Activated T-helper 1 cell treated with anti-CD3 and anti-CD28 coated beads, Interleukin-12 subunit alpha, Interleukin-12 subunit beta, Interleukin-2, Interleukin-4 antibody, amounts not matched to agents 30 ng/mL and 10 ng/mL and 1 ng/mL, durations not matched to agents 14 hours and 24 hours and 36 hours (primary cell): ENCODE results near the gene PHETA1. TPM values are rescaled to one million over a fixed set of nuclear protein-coding genes. Genes with fewer than 3 reads are reported as not detected.
"Not testable (repeated sequence)": the region's sequence is repeated elsewhere in the genome, so short reads cannot be mapped to it uniquely, and the experiment has no call there.

Experiments
- DNase-seq: peaks from one replicate; pipeline ENCODE4 v3.0.0; 2021; ENCODE audit warnings: low spot score
- H3K27ac Mint-ChIP-seq: one replicate; pipeline ENCODE4 v1.8.0; 2021; ENCODE audit warnings: mild to moderate bottlenecking, mixed read lengths
- H3K27me3 Mint-ChIP-seq: one replicate; pipeline ENCODE4 v1.8.0; 2022; ENCODE audit warnings: mild to moderate bottlenecking, moderate library complexity, mixed read lengths; ENCODE audit not compliant: insufficient read depth
- H3K36me3 Mint-ChIP-seq: one replicate; pipeline ENCODE4 v1.8.0; 2021; ENCODE audit warnings: low read depth, mixed read lengths
- H3K4me1 Mint-ChIP-seq: one replicate; pipeline ENCODE4 v1.8.0; 2021; ENCODE audit warnings: low read depth, mixed read lengths
- H3K4me3 Mint-ChIP-seq: one replicate; pipeline ENCODE4 v1.8.0; 2021; ENCODE audit warnings: mild to moderate bottlenecking, moderate library complexity, mixed read lengths
- H3K9me3 Mint-ChIP-seq: one replicate; pipeline ENCODE4 v1.8.0; 2021; ENCODE audit warnings: mixed read lengths
- intact Hi-C: fragments of 100-400 bp; cut with micrococcal nuclease; formaldehyde crosslinking; loops from one replicate; pipeline ENCODE4 v1.15.1; 2024
- total RNA-seq: library from RNA; stranded (reverse); gene quantifications from 2 replicates; pipeline ENCODE4 v1.2.3, GENCODE V29; 2022

Gene PHETA1
- total RNA-seq, 1 donor from 2014 or later: 2.7 TPM

DNA sequence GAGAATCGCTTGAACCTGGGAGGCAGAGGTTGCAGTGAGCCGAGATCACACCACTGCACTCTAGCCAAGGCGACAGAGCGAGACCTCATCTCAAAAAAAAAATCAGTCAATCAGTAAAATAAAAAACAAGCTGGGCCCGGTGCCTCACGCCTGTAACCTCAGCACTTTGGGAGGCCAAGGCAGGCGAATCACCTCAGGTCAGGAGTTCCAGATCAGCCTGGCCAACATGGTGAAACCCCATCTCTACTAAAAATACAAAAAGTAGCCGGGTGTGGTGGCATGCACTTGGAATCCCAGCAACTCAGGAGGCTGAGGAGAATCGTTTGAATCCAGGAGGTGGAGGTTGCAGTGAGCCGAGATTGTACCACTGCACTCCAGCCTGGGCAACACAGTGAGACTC is 33.6 kb downstream of the PHETA1 start:
- DNase-seq, H3K27ac Mint-ChIP-seq, H3K9me3 Mint-ChIP-seq, intact Hi-C loops, H3K4me3 Mint-ChIP-seq, H3K4me1 Mint-ChIP-seq, H3K27me3 Mint-ChIP-seq, H3K36me3 Mint-ChIP-seq: not testable (repeated sequence)

DNA sequence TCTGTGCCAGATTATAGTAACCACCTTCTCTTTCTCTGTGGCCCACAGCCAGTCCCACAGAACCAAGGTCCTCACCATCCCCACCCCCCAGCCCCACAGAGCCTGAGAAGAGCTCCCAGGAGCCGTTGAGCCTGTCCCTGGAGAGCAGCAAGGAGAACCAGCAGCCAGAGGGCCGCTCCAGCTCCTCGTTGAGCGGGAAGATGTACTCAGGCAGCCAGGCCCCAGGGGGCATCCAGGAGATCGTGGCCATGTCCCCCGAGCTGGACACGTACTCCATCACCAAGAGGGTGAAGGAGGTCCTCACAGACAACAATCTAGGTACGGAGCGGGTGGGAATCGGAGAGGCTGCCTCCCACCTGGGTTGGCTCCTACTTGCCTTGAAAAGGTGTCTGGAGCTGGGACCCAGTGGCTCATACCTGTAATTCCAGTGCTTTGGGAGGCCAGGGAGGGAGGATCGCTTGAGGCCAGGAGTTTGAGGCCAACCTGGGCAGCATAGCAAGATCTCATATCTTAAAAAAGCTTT is 34.4 kb downstream of the PHETA1 start:
- DNase-seq: no peak
- Mint-ChIP-seq H3K36me3 (no peaks in the 10 kb centered on the region), H3K27me3 (peaks cover 4% of the 10 kb centered on the region), H3K9me3 (no peaks in the 10 kb centered on the region), H3K27ac (no peak overlapping the region), H3K4me3 (no peak overlapping the region), H3K4me1 (peaks cover 5% of the 10 kb centered on the region)
- intact Hi-C loops: loop anchor here (5.0 kb wide), 1 partner anchor 118 kb away; no protein-coding TSS in a partner anchor

DNA sequence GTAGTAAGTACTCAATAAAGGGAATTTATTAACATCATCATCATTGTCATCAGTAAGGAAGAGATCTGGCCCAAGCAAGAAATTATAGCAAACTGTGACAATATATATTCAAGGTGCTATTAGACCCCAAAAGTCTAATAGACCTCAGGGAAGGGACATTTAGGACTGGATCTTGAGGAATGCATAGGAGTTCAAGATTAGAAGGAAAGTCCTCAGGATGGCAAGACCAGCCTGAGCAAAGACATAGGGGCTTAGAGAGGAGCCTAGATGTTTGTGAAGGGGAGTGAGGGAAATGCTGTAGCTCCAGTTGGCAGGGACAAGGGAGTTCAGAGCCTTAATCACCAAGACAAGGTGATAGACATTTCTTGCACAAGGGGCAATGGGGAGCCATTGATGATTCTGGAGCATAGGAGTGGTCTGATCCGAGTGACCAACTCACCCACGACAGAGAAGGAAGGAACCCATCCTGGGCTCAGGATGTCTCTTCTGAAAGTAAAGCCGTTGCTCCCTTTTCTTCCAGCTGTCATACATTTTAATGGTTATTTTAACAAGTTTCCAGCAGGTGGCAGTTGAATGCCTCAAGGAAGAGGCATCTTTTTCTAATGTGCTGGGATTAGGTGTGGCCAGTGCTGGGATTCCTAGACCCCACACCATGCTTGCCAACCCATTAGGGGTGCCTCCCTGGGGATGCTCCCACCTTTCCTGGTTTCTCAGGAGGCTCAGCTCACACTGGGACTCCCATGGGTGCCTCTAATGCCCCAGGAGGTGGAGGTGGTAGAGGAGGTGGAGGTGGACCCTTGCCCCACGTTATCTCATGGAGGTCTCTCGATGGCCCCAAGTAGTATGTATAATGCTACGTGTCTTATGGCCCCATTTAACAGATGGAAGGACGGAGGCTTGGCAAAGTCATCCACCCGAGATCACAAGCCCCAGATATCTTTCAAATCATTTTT is 37.8 kb downstream of the PHETA1 start:
- Mint-ChIP-seq H3K4me1 (peaks cover 5% of the 10 kb centered on the region), H3K36me3 (no peaks in the 10 kb centered on the region), H3K9me3 (no peaks in the 10 kb centered on the region), H3K4me3 (no peak overlapping the region), H3K27ac (no peak overlapping the region), H3K27me3 (no peaks in the 10 kb centered on the region)
- DNase-seq: no peak
- intact Hi-C loops: loop anchor here (1.0 to 5.0 kb wide), 4 partner anchors 66 to 198 kb away; partner anchors contain the start of gene SH2B3

DNA sequence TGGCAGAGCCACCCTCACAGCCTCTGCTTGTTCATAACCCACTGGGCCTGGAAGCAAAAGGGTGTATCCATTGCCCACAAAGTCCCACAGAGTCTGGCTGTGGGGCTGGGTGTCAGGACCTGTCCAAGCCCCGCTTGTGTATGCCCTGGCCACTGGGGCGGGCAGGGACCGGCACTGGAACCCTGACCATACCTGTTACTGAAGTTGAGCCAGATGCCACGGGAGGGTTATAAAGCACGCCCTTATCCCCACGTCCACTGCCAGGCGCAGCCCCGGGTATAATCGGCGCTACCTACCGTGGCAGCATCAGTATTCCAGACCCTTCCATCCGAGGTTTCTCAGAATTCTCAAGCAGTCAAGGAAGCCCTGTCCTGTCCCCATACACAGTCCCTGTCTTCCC is 40.8 kb downstream of the PHETA1 start:
- Mint-ChIP-seq H3K9me3 (no peaks in the 10 kb centered on the region), H3K4me1 (peaks cover 5% of the 10 kb centered on the region), H3K27me3 (no peaks in the 10 kb centered on the region), H3K36me3 (no peaks in the 10 kb centered on the region), H3K27ac (no peak overlapping the region), H3K4me3 (no peak overlapping the region)
- intact Hi-C loops: no loop called here
- no peak for DNase-seq

DNA sequence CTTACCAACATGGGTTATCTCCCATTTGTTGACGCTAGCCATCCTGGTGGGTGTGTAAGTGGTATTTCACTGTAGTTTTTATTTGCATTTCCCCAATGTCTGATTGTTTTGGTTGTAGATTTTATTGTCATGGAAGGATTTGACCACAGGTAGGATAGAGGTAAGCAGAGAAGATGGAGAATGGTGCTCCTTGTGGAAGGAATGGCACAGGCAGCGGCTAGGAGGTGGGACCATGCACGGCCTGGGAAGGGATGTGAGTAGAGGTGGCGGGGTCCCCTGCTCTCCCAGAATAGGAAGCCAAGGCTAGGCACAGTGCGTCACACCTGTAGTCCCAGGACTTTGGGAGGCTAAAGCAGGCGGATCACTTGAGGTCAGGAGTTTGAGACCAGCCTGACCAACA is 41.4 kb downstream of the PHETA1 start:
- Mint-ChIP-seq H3K4me3 (no peak overlapping the region), H3K27me3 (no peaks in the 10 kb centered on the region), H3K4me1 (peaks cover 5% of the 10 kb centered on the region), H3K27ac (no peak overlapping the region), H3K9me3 (no peaks in the 10 kb centered on the region), H3K36me3 (no peaks in the 10 kb centered on the region)
- DNase-seq: no peak
- intact Hi-C loops: no loop called here

DNA sequence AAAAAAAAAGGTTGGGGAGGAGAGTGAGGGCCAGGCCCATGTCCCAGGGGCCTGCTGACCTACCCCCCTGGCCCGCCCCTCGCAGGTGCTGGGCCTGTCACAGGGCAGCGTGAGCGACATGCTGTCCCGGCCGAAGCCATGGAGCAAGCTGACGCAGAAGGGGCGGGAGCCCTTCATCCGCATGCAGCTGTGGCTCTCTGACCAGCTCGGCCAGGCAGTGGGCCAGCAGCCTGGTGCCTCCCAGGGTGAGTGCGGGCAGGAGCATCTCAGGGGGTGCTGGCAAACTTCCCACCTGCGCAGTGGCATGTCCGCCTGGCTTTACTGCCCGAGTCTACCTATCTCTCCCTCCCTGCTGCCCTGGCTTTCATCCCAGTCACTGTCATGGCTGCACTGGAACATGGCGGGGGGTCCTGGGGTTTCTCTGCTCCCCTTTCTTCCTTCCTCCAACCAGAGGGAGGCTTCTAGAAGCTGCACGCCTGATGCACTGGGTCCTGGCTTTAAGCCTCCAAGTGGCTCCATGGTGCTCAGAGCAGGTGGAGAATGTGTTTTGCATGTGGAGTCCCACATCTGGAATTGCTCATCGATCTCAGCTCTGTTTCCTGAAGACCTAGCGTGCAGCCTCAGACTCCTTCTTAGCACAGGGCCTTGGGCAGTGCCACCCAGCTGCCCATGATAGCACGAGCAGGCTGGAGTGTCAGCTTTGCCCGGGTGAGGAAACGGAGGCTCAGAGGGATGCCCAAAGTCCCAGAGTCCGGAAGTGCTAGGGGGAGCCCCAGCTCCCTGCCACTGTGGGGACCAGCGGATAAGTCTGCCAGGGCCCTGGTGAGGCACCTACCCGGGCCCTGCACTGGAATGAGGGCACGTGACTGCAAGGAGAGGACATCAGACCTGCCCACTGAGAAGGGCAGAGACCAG is 46.3 kb downstream of the PHETA1 start:
- no peak overlapping the region for H3K4me3 Mint-ChIP-seq
- H3K27me3 Mint-ChIP-seq: no peaks in the 10 kb centered on the region
- H3K27ac Mint-ChIP-seq: no peak overlapping the region
- no peaks in the 10 kb centered on the region for H3K4me1 Mint-ChIP-seq
- no peaks in the 10 kb centered on the region for H3K9me3 Mint-ChIP-seq
- no peaks in the 10 kb centered on the region for H3K36me3 Mint-ChIP-seq
- intact Hi-C loops: no loop called here
- DNase-seq: no peak

DNA sequence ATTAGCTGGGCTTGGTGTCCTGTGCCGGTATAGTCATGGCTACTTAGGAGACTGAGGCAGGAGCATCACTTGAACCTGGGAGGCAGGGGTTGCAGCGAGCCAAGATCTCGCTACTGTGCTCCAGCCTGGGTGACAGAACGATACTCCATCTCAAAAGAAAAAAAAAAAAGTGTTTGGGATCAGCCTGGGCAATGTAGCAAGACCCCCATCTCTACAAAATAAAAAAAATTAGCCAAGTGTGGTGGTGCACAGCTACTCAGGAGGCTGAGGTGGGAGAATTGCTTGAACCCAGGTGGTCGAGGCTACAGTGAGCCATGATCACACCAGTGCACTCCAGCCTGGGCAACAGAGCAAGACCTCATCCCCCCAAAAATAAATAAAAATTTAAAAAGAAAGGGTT is 47.6 kb downstream of the PHETA1 start:
- Mint-ChIP-seq H3K27me3 (no peaks in the 10 kb centered on the region), H3K4me1 (no peaks in the 10 kb centered on the region), H3K36me3 (no peaks in the 10 kb centered on the region), H3K27ac (no peak overlapping the region), H3K4me3 (no peak overlapping the region), H3K9me3 (no peaks in the 10 kb centered on the region)
- DNase-seq: no peak
- intact Hi-C loops: no loop called here

DNA sequence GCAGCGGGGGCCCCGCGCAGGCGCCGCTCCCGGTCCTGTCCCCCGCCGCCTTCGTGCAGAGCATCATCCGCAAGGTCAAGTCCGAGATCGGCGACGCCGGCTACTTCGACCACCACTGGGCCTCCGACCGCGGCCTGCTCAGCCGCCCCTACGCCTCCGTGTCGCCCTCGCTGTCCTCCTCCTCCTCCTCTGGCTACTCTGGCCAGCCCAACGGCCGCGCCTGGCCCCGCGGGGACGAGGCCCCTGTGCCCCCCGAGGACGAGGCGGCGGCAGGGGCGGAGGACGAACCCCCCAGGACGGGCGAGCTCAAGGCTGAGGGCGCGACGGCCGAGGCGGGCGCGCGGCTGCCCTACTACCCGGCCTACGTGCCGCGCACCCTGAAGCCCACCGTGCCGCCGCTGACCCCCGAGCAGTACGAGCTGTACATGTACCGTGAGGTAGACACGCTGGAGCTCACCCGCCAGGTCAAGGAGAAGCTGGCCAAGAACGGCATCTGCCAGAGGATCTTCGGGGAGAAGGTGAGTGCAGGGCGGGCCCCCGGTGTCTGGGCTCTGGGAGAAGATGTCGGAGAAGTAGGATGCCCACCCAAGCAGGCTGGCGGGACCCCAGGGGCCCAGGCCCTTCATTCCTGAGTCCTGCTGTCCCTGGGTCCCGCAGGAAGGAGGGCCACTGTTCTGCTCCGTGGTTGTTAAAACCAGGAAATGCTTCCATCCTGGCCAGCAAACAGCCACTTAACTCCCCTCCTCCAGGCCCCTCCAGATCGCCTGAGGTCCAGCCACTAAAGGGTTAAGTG is 48.4 kb downstream of the PHETA1 start:
- no peaks in the 10 kb centered on the region for H3K27me3 Mint-ChIP-seq

DNA sequence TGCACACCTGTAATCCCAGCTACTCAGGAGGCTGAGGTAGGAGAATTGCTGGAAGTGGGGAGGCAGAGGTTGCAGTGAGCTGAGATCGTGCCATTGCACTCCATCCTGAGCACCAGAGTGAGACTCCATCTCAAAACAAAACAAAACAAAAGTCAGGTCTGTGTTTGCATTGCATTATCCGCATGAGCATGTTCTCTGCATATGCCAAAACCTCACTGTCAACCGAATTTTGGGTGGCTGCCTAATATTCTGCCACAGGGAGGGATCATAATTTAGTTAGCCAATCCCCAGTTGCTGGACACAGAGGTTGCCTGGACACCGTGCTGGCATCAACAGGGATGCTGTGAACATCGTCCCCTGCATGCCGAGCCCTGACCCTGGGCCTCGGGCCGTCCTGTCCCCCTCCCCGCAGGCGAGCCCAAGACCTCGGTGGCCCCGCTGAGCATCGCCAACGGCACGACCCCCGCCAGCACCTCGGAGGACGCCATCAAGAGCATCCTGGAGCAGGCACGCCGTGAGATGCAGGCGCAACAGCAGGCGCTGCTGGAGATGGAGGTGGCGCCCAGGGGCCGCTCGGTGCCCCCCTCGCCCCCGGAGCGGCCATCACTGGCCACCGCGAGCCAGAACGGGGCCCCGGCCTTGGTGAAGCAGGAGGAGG is 49.2 kb downstream of the PHETA1 start:
- Mint-ChIP-seq H3K36me3 (no peaks in the 10 kb centered on the region), H3K4me3 (no peak overlapping the region), H3K4me1 (no peaks in the 10 kb centered on the region), H3K27ac (no peak overlapping the region), H3K9me3 (no peaks in the 10 kb centered on the region), H3K27me3 (no peaks in the 10 kb centered on the region)
- intact Hi-C loops: no loop called here
- no peak for DNase-seq

More for the DNA sequence above, 48.4 kb downstream of the PHETA1 start:
- Mint-ChIP-seq H3K27ac (no peak overlapping the region), H3K36me3 (no peaks in the 10 kb centered on the region), H3K9me3 (no peaks in the 10 kb centered on the region), H3K4me3 (no peak overlapping the region), H3K4me1 (no peaks in the 10 kb centered on the region)
- no peak for DNase-seq
- intact Hi-C loops: no loop called here

DNA sequence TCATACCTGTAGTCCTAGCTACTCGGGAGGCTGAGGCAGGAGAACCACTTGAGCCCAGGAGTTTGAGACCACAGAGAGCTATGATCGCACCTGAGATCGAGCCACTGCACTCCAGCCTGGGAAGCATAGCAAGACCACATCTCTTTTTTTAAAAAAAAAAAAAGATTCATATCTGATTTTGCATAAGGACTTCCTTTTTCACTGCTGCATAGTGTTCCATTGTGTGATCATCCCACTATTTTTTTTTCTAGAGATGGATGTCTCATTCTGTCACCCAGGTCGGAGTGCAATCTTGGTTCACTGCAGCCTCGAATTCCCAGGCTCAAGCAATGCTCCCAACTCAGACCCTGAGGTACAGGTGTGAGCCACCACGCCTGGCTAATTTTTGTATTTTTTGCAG is 50.4 kb downstream of the PHETA1 start:
- H3K27ac Mint-ChIP-seq: no peak overlapping the region
- H3K9me3 Mint-ChIP-seq: no peaks in the 10 kb centered on the region
- H3K36me3 Mint-ChIP-seq: no peaks in the 10 kb centered on the region
- intact Hi-C loops: no loop called here
- DNase-seq: no peak
- no peak overlapping the region for H3K4me3 Mint-ChIP-seq
- peaks cover 4% of the 10 kb centered on the region for H3K27me3 Mint-ChIP-seq
- H3K4me1 Mint-ChIP-seq: peaks cover 6% of the 10 kb centered on the region

DNA sequence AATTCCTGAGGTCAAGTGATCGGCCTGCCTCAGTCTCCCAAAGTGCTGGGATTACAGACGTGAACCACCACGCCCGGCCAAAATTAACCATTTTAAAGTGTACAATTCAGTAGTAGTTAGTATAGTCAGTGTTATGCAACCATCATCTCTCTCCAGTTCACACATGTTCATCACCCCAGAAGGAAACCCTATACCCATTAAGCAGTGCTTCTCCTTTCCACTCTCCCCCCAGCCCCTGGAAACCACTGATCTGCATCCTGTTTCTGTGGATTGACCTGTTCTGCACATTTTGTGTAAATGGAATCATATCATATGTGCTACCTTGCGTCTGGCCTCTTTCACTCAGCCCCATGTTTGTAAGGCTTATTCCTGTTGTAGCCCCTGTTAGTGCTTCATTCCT is 52.2 kb downstream of the PHETA1 start:
- Mint-ChIP-seq H3K4me1 (peaks cover 7% of the 10 kb centered on the region), H3K9me3 (no peaks in the 10 kb centered on the region), H3K27me3 (peaks cover 4% of the 10 kb centered on the region), H3K36me3 (no peaks in the 10 kb centered on the region), H3K27ac (no peak overlapping the region), H3K4me3 (no peak overlapping the region)
- intact Hi-C loops: loop anchor here (1.0 kb wide), 1 partner anchor 379 kb away; no protein-coding TSS in a partner anchor
- no peak for DNase-seq
